ENCODE measurements around the gene IFIH1. TPM values are rescaled to one million over a fixed set of nuclear protein-coding genes. Genes with fewer than 3 reads are reported as not detected.

IFIH1 gene
- total and polyA plus RNA-seq, 2 experiments from 2014 or later, result 1.2 to 2.5 TPM

- Mint-ChIP-seq H3K9me3 (no peaks in the 10 kb centered on the region), H3K27ac (no peak overlapping the region), H3K4me3 (no peak overlapping the region), H3K27me3 (ENCODE audit: insufficient read depth, low read depth, poor library complexity) (no peaks in the 10 kb centered on the region), H3K4me1 (peaks cover 6% of the 10 kb centered on the region; the same call in 2 of the 3 replicates), H3K36me3 (ENCODE audit: low read depth) (no peaks in the 10 kb centered on the region)
- Histone ChIP-seq H2AFZ (no peak overlapping the region), H4K20me1 (replicated peaks; ENCODE audit: insufficient read depth) (no peaks in the 10 kb centered on the region), H3K27ac (ENCODE audit: low read depth) (no peak overlapping the region), H3K4me3 (no peak overlapping the region), H3K4me2 (no peak overlapping the region), H3K79me2 (replicated peaks; ENCODE audit: insufficient read depth) (no peaks in the 10 kb centered on the region), H3K36me3 (ENCODE audit: insufficient read depth) (no peaks in the 10 kb centered on the region), H3K9me2 (ENCODE audit: insufficient read depth) (no peaks in the 10 kb centered on the region), H3K27me3 (ENCODE audit: insufficient read depth) (no peaks in the 10 kb centered on the region), H3K4me1 (ENCODE audit: insufficient read depth) (no peaks in the 10 kb centered on the region), H3F3A (replicated peaks; ENCODE audit: low read depth) (no peaks in the 10 kb centered on the region)
- no peak for TF ChIP-seq EZH2phosphoT487 (IDR thresholded peaks at IDR 0.05; ENCODE audit: unreplicated experiment)
- TF ChIP-seq ZNF462 (CRISPR knock-in tag; IDR thresholded peaks at IDR 0.05), result no peak
- TF ChIP-seq STAT1 (IDR thresholded peaks at IDR 0.05; ENCODE audit: unreplicated experiment), result no peak
- ATAC-seq (no peak), DNase-seq (ENCODE audit: low spot score) (no peak)
Observed at GRCh38 chr2:162244541-162245031, 73.9 kb downstream of the IFIH1 start.

- no peak overlapping the region for H2AFZ ChIP-seq
- H3K9me3 Mint-ChIP-seq, result no peaks in the 10 kb centered on the region
- DNase-seq (ENCODE audit: low spot score), result no peak
- no peaks in the 10 kb centered on the region for H4K20me1 ChIP-seq (replicated peaks; ENCODE audit: insufficient read depth)
- H3K4me1 ChIP-seq (ENCODE audit: insufficient read depth), result no peaks in the 10 kb centered on the region
- no peaks in the 10 kb centered on the region for H3K36me3 Mint-ChIP-seq (ENCODE audit: low read depth)
- ATAC-seq, result no peak
- H3K4me2 ChIP-seq, result no peak overlapping the region
- H3K4me3 Mint-ChIP-seq, result no peak overlapping the region
- H3K4me3 ChIP-seq, result no peak overlapping the region
- no peaks in the 10 kb centered on the region for H3K27me3 Mint-ChIP-seq (ENCODE audit: insufficient read depth, low read depth, poor library complexity)
- H3K9me2 ChIP-seq (ENCODE audit: insufficient read depth), result no peaks in the 10 kb centered on the region
- H3K27me3 ChIP-seq (ENCODE audit: insufficient read depth), result no peaks in the 10 kb centered on the region
- no peak overlapping the region for H3K27ac Mint-ChIP-seq
- H3K36me3 ChIP-seq (ENCODE audit: insufficient read depth), result no peaks in the 10 kb centered on the region
- no peaks in the 10 kb centered on the region for H3F3A ChIP-seq (replicated peaks; ENCODE audit: low read depth)
- peaks cover 6% of the 10 kb centered on the region; the same call in 2 of the 3 replicates for H3K4me1 Mint-ChIP-seq
- no peak overlapping the region for H3K27ac ChIP-seq (ENCODE audit: low read depth)
- H3K79me2 ChIP-seq (replicated peaks; ENCODE audit: insufficient read depth), result no peaks in the 10 kb centered on the region
- TF ChIP-seq EZH2 (IDR thresholded peaks at IDR 0.05; ENCODE audit: low read depth, unreplicated experiment) (no peak), NANOG (IDR thresholded peaks at IDR 0.05; ENCODE audit: borderline replicate concordance) (no peak), ZNF114 (CRISPR knock-in tag; IDR thresholded peaks at IDR 0.05) (no peak), ZNF462 (CRISPR knock-in tag; IDR thresholded peaks at IDR 0.05) (no peak), STAT1 (IDR thresholded peaks at IDR 0.05; ENCODE audit: unreplicated experiment) (no peak), POLR2AphosphoS5 (IDR thresholded peaks at IDR 0.05; ENCODE audit: low read depth) (no peak)
Observed at GRCh38 chr2:162243715-162244114, 74.8 kb downstream of the IFIH1 start.

All from GM23338 (cell line).